Measurements from ENCODE around the gene RPIA. TPM values are rescaled to one million over a fixed set of nuclear protein-coding genes. Genes with fewer than 3 reads are reported as not detected.

Gene RPIA
- total RNA-seq, 2 experiments from 2014 or later, result 31.6 to 68.1 TPM

DNA sequence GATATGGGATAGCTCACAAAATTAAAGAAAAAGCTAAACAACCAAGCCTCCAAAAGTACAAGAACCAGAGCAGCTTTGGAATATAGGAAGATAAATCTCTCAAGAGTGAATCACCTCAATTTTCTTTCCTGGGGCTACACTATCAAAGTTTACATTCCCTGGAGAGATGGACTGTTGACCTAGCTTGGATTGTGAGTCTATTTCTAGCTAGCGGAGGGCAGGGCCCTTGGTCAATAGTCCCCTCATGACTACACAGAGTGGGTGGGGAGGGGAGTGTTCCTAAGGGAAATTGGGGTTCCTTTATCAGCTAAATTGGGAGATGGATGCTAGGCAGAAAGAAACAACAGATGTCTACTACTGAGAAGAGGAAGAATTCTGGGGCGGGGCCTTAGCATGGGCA lies 34.3 kb upstream of the RPIA start:
- Histone ChIP-seq H2AFZ (ENCODE audit: low read length) (no peak overlapping the region), H3K79me2 (ENCODE audit: insufficient read depth, low read depth, low read length) (no peaks in the 10 kb centered on the region), H3K4me3 (ENCODE audit: low read depth, low read length, poor library complexity, severe bottlenecking) (no peak overlapping the region), H3K27ac (ENCODE audit: low read depth, low read length, poor library complexity, severe bottlenecking) (no peak overlapping the region), H3K9me3 (ENCODE audit: low read length) (no peaks in the 10 kb centered on the region), H3K4me1 (ENCODE audit: insufficient read depth, low read length, poor library complexity, severe bottlenecking) (no peaks in the 10 kb centered on the region), H3K36me3 (ENCODE audit: insufficient read depth, low read length) (no peaks in the 10 kb centered on the region), H3K4me2 (ENCODE audit: low read length) (no peak overlapping the region), H4K20me1 (ENCODE audit: insufficient read depth, low read length) (no peaks in the 10 kb centered on the region), H3K9me2 (ENCODE audit: insufficient read depth, low read length) (no peaks in the 10 kb centered on the region)
- CTCF ChIA-PET (ENCODE audit: unreplicated experiment), result no interaction called here
- TF ChIP-seq, protein P1, sequence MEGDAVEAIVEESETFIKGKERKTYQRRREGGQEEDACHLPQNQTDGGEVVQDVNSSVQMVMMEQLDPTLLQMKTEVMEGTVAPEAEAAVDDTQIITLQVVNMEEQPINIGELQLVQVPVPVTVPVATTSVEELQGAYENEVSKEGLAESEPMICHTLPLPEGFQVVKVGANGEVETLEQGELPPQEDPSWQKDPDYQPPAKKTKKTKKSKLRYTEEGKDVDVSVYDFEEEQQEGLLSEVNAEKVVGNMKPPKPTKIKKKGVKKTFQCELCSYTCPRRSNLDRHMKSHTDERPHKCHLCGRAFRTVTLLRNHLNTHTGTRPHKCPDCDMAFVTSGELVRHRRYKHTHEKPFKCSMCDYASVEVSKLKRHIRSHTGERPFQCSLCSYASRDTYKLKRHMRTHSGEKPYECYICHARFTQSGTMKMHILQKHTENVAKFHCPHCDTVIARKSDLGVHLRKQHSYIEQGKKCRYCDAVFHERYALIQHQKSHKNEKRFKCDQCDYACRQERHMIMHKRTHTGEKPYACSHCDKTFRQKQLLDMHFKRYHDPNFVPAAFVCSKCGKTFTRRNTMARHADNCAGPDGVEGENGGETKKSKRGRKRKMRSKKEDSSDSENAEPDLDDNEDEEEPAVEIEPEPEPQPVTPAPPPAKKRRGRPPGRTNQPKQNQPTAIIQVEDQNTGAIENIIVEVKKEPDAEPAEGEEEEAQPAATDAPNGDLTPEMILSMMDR (conservative IDR thresholded peaks at IDR 0.05; ENCODE audit: low read length), result no peak
- no peak for TF ChIP-seq EZH2phosphoT487 (IDR thresholded peaks at IDR 0.05; ENCODE audit: borderline replicate concordance, low read depth, low read length)
- intact Hi-C loops (cut with micrococcal nuclease; ENCODE audit: unreplicated experiment), result no loop called here
- BruUV-seq (replicated peaks), result no TSS peak
- DNase-seq (ENCODE audit: low spot score), result no peak
- POLR2A ChIA-PET, result interaction anchor here (0.6 to 1.1 kb wide), 4 partner anchors 10 to 48 kb away, joined by 3 read pairs; no protein-coding TSS in a partner anchor

DNA sequence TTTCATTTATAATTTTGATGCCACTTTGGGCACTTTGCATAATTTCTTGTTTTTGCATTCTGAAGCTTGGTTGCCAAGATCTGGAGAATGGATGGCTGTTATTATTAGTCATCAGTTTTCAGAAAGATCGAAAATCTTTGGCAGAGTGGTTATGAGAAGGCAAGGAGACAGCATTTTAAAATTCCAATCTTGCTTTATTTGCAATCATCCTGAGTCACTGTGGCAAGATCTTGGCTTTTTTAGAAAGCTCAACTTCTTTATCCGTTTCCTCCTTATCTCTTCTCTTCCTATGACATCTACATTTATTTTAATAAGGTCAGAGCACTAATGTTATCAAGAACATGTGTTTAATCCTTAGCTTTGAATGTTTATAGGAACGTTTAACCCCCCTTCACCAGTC lies 33.1 kb upstream of the RPIA start:
- no peaks in the 10 kb centered on the region for H3K79me2 ChIP-seq (ENCODE audit: insufficient read depth, low read depth, low read length)
- H3K9me3 ChIP-seq (ENCODE audit: low read length), result no peaks in the 10 kb centered on the region
- H3K36me3 ChIP-seq (ENCODE audit: insufficient read depth, low read length), result no peaks in the 10 kb centered on the region
- H3K9me2 ChIP-seq (ENCODE audit: insufficient read depth, low read length), result no peaks in the 10 kb centered on the region
- POLR2A ChIA-PET, result interaction anchor here (0.9 to 1.1 kb wide), 2 partner anchors 11 to 13 kb away, joined by 3 read pairs; no protein-coding TSS in a partner anchor
- CTCF ChIA-PET (ENCODE audit: unreplicated experiment), result interaction anchor here (1.0 kb wide), 1 partner anchor 11 kb away, joined by 3 read pairs; no protein-coding TSS in a partner anchor
- no peak overlapping the region for H3K4me3 ChIP-seq (ENCODE audit: low read depth, low read length, poor library complexity, severe bottlenecking)
- H3K4me2 ChIP-seq (ENCODE audit: low read length), result no peak overlapping the region
- no peaks in the 10 kb centered on the region for H3K4me1 ChIP-seq (ENCODE audit: insufficient read depth, low read length, poor library complexity, severe bottlenecking)
- DNase-seq (ENCODE audit: low spot score), result no peak
- BruUV-seq (replicated peaks), result no TSS peak
- intact Hi-C loops (cut with micrococcal nuclease; ENCODE audit: unreplicated experiment), result no loop called here
- H2AFZ ChIP-seq (ENCODE audit: low read length), result no peak overlapping the region
- H4K20me1 ChIP-seq (ENCODE audit: insufficient read depth, low read length), result no peaks in the 10 kb centered on the region
- no peak overlapping the region for H3K27ac ChIP-seq (ENCODE audit: low read depth, low read length, poor library complexity, severe bottlenecking)
- TF ChIP-seq EZH2phosphoT487 (IDR thresholded peaks at IDR 0.05; ENCODE audit: borderline replicate concordance, low read depth, low read length), result no peak
- TF ChIP-seq, protein P1 (conservative IDR thresholded peaks at IDR 0.05; ENCODE audit: low read length), result no peak

DNA sequence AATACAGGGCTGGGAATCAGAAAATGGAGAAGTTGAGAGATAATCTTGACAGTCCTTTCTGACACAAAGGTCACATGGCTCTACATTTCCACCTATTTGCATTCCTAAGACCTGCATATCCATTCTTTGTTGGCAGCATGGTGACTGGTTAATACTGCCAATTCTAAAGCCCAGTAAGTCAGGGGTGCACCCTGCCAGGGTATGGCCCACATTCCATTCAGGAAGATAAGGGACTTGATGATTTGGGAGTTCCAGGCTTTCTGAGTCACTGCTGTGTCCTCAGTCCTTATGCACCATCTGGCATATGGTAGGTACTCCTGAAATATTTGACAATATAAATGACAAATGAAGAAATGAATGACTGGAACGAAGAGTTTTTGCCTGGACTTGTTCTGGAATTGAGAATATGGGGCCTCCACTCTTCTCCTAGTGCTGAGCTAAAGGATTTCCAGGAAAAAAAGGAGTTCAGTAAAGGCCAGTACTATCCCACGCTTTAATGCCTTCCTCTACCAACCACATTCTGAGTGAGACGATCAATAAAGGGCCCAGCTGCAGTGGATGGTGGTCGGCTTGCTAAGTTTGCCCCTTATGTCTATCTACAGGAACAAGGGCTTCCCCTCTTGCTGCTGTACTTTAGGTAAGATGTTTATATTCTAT lies 32.5 kb upstream of the RPIA start:
- CTCF ChIA-PET (ENCODE audit: unreplicated experiment), result interaction anchor here (1.0 kb wide), 1 partner anchor 10 kb away, joined by 3 read pairs; no protein-coding TSS in a partner anchor
- no peaks in the 10 kb centered on the region for H3K4me1 ChIP-seq (ENCODE audit: insufficient read depth, low read length, poor library complexity, severe bottlenecking)

More for the DNA sequence above, 32.5 kb upstream of the RPIA start:
- no peak overlapping the region for H2AFZ ChIP-seq (ENCODE audit: low read length)
- no peaks in the 10 kb centered on the region for H4K20me1 ChIP-seq (ENCODE audit: insufficient read depth, low read length)
- no peak overlapping the region for H3K4me2 ChIP-seq (ENCODE audit: low read length)
- no peaks in the 10 kb centered on the region for H3K36me3 ChIP-seq (ENCODE audit: insufficient read depth, low read length)
- DNase-seq (ENCODE audit: low spot score), result no peak
- no TSS peak for BruUV-seq (replicated peaks)
- intact Hi-C loops (cut with micrococcal nuclease; ENCODE audit: unreplicated experiment), result no loop called here
- no peaks in the 10 kb centered on the region for H3K9me2 ChIP-seq (ENCODE audit: insufficient read depth, low read length)
- H3K27ac ChIP-seq (ENCODE audit: low read depth, low read length, poor library complexity, severe bottlenecking), result no peak overlapping the region
- H3K4me3 ChIP-seq (ENCODE audit: low read depth, low read length, poor library complexity, severe bottlenecking), result no peak overlapping the region
- POLR2A ChIA-PET, result interaction anchor here (0.9 to 1.1 kb wide), 2 partner anchors 12 to 14 kb away, joined by 3 read pairs; no protein-coding TSS in a partner anchor
- TF ChIP-seq, protein P1 (conservative IDR thresholded peaks at IDR 0.05; ENCODE audit: low read length), result no peak
- no peak for TF ChIP-seq EZH2phosphoT487 (IDR thresholded peaks at IDR 0.05; ENCODE audit: borderline replicate concordance, low read depth, low read length)
- H3K9me3 ChIP-seq (ENCODE audit: low read length), result no peaks in the 10 kb centered on the region
- H3K79me2 ChIP-seq (ENCODE audit: insufficient read depth, low read depth, low read length), result no peaks in the 10 kb centered on the region
